Measurements from ENCODE around the gene KREMEN1. TPM values are rescaled to one million over a fixed set of nuclear protein-coding genes. Genes with fewer than 3 reads are reported as not detected.

Gene KREMEN1
- total RNA-seq, 4 donors from 2014 or later: 7.5 to 35.8 (median 15.4) TPM

GRCh38 chr22:29166180-29166579 is 93.3 kb downstream of the KREMEN1 start:
- TF ChIP-seq, protein P1, sequence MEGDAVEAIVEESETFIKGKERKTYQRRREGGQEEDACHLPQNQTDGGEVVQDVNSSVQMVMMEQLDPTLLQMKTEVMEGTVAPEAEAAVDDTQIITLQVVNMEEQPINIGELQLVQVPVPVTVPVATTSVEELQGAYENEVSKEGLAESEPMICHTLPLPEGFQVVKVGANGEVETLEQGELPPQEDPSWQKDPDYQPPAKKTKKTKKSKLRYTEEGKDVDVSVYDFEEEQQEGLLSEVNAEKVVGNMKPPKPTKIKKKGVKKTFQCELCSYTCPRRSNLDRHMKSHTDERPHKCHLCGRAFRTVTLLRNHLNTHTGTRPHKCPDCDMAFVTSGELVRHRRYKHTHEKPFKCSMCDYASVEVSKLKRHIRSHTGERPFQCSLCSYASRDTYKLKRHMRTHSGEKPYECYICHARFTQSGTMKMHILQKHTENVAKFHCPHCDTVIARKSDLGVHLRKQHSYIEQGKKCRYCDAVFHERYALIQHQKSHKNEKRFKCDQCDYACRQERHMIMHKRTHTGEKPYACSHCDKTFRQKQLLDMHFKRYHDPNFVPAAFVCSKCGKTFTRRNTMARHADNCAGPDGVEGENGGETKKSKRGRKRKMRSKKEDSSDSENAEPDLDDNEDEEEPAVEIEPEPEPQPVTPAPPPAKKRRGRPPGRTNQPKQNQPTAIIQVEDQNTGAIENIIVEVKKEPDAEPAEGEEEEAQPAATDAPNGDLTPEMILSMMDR (IDR thresholded peaks at IDR 0.05 in 4 of 5, conservative IDR thresholded peaks at IDR 0.05 in 1 of 5): no peak
- TF ChIP-seq POLR2A (IDR thresholded peaks at IDR 0.05): no peak
- Histone ChIP-seq H3K36me3 (no peaks in the 10 kb centered on the region), H3K4me3 (no peak overlapping the region), H3K27ac (no peak overlapping the region), H3K4me1 (no peaks in the 10 kb centered on the region), H3K9me3 (no peaks in the 10 kb centered on the region), H3K27me3 (no peaks in the 10 kb centered on the region)
- in situ Hi-C loops (cut with MboI; ENCODE audit: low sequenced_read_pairs in 4 of 4): loop anchor here in 1 of 4 donors (25.0 kb wide), 1 partner anchor 304 kb away; no protein-coding TSS in a partner anchor
- ATAC-seq (no peak), DNase-seq (no peak)
- intact Hi-C loops (cut with DNase I; ENCODE audit: low total_unique reads): no loop called here

GRCh38 chr22:29167032-29167911 is 94.4 kb downstream of the KREMEN1 start:
- Histone ChIP-seq H3K4me3 (no peak overlapping the region), H3K9me3 (no peaks in the 10 kb centered on the region), H3K27me3 (no peaks in the 10 kb centered on the region), H3K4me1 (no peaks in the 10 kb centered on the region), H3K27ac (no peak overlapping the region), H3K36me3 (no peaks in the 10 kb centered on the region)
- DNase-seq (no peak), ATAC-seq (no peak)
- intact Hi-C loops (cut with DNase I; ENCODE audit: low total_unique reads): no loop called here
- in situ Hi-C loops (cut with MboI; ENCODE audit: low sequenced_read_pairs in 4 of 4): loop anchor here in 1 of 4 donors (25.0 kb wide), 1 partner anchor 305 kb away; no protein-coding TSS in a partner anchor
- TF ChIP-seq POLR2A (IDR thresholded peaks at IDR 0.05): no peak
- TF ChIP-seq, protein P1 (IDR thresholded peaks at IDR 0.05 in 4 of 5, conservative IDR thresholded peaks at IDR 0.05 in 1 of 5): no peak

- Histone ChIP-seq H3K27me3 (no peaks in the 10 kb centered on the region), H3K9me3 (no peaks in the 10 kb centered on the region), H3K36me3 (no peaks in the 10 kb centered on the region), H3K4me1 (no peaks in the 10 kb centered on the region), H3K4me3 (no peak overlapping the region), H3K27ac (no peak overlapping the region)
- in situ Hi-C loops (cut with MboI; ENCODE audit: low sequenced_read_pairs in 4 of 4) (loop anchor here in 1 of 4 donors (25.0 kb wide), 1 partner anchor 309 kb away; no protein-coding TSS in a partner anchor), intact Hi-C loops (cut with DNase I; ENCODE audit: low total_unique reads) (no loop called here)
- DNase-seq: no peak
- TF ChIP-seq POLR2A (IDR thresholded peaks at IDR 0.05): no peak
- TF ChIP-seq, protein P1 (IDR thresholded peaks at IDR 0.05 in 4 of 5, conservative IDR thresholded peaks at IDR 0.05 in 1 of 5): no peak
- ATAC-seq: no peak
These were observed 98.9 kb downstream of the KREMEN1 start for GRCh38 chr22:29171721-29172120.

DNA sequence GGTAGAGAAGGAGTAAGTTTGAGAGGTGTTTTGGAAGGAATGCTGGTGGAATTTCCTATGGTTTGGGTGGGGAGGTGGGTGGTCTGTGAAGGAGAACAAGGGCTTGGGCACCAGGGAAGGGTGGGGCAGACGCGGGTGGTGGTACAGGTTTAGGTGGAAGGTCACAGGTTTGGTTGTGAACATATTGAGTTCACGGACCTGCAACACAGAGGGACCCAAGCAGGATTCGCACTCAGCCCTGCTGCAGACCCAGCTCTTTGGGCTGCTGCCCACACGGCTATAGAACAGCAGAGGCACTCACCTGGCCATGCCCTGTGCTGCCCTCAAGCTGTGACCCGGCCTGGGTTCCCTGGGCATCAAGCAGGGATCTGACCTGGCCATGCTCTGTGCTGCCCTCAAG is 99.4 kb downstream of the KREMEN1 start:
- Histone ChIP-seq H3K27me3 (no peaks in the 10 kb centered on the region), H3K36me3 (no peaks in the 10 kb centered on the region), H3K4me3 (no peak overlapping the region), H3K4me1 (no peaks in the 10 kb centered on the region), H3K9me3 (no peaks in the 10 kb centered on the region), H3K27ac (no peak overlapping the region)
- intact Hi-C loops (cut with DNase I; ENCODE audit: low total_unique reads): no loop called here
- in situ Hi-C loops (cut with MboI; ENCODE audit: low sequenced_read_pairs in 4 of 4): loop anchor here in 1 of 4 donors (25.0 kb wide), 1 partner anchor 310 kb away; no protein-coding TSS in a partner anchor
- ATAC-seq: no peak
- no peak for DNase-seq
- TF ChIP-seq, protein P1 (IDR thresholded peaks at IDR 0.05 in 4 of 5, conservative IDR thresholded peaks at IDR 0.05 in 1 of 5): no peak
- no peak for TF ChIP-seq POLR2A (IDR thresholded peaks at IDR 0.05)
